OCI-LY3 (cell line): Measurements from ENCODE around the gene CACNA1B.

Experiments
- H2AFZ ChIP-seq: fragments of 200-600, 300-600 bp; shearing (Covaris generic); 2 replicates; pipeline ENCODE4 v1.6.0; 2014; ENCODE audit warnings: antibody characterized with exemption, low read depth, low read length
- H3K27ac ChIP-seq: fragments of 200-600, 300-600 bp; sonication (generic); 2 replicates; pipeline ENCODE4 v1.5.1; 2014; ENCODE audit warnings: mild to moderate bottlenecking, low read length, moderate library complexity, mixed read lengths
- H3K27me3 ChIP-seq: fragments of 200-600, 300-600 bp; sonication (generic); 2 replicates; pipeline ENCODE4 v1.6.1; 2014; ENCODE audit warnings: low read depth, low read length, mixed read lengths
- H3K36me3 ChIP-seq: fragments of 200-600, 300-600 bp; sonication (generic); replicated peaks from 2 replicates; pipeline ENCODE3; 2014; ENCODE audit warnings: low read depth, low read length, mixed read lengths
- H3K4me1 ChIP-seq: fragments of 300-600, 200-600 bp; sonication (generic); 2 replicates; pipeline ENCODE4 v1.6.1; 2014; ENCODE audit warnings: low read length, mixed read lengths
- H3K4me2 ChIP-seq: fragments of 200-600, 300-600 bp; sonication (generic); 2 replicates; pipeline ENCODE4 v1.6.1; 2014; ENCODE audit warnings: low read length, mixed read lengths
- H3K4me3 ChIP-seq: fragments of 300-600, 200-600 bp; sonication (generic); 2 replicates; pipeline ENCODE4 v1.5.1; 2014; ENCODE audit warnings: antibody characterized with exemption, mild to moderate bottlenecking, low read length, moderate library complexity
- H3K79me2 ChIP-seq: fragments of 300-600, 200-600 bp; shearing (Covaris generic); 2 replicates; pipeline ENCODE4 v1.6.1; 2014; ENCODE audit warnings: mild to moderate bottlenecking, low read length, mixed read lengths
- H3K9ac ChIP-seq: fragments of 300-600, 200-600 bp; shearing (Covaris generic); 2 replicates; pipeline ENCODE4 v1.6.0; 2014; ENCODE audit warnings: mild to moderate bottlenecking, low read length, moderate library complexity
- H3K9me3 ChIP-seq: fragments of 200-600, 300-600 bp; shearing (Covaris generic); 2 replicates; pipeline ENCODE4 v1.6.1; 2014; ENCODE audit warnings: low read length, mixed read lengths; ENCODE audit not compliant: insufficient read depth
- H4K20me1 ChIP-seq: fragments of 200-600, 300-600 bp; sonication (generic); 2 replicates; pipeline ENCODE4 v1.6.1; 2016; ENCODE audit warnings: low read length, mixed read lengths; ENCODE audit not compliant: insufficient read depth
- EZH2phosphoT487 ChIP-seq: fragments of 200-600 bp; shearing (Covaris generic); IDR thresholded peaks from 2 replicates; pipeline ENCODE4 v1.6.1; 2018; ENCODE audit warnings: antibody characterized with exemption, mixed run types, low read depth
- TF ChIP-seq, protein P1 (sequence below): fragments of 200-600, 300-600 bp; sonication (generic); IDR thresholded peaks from 2 replicates; pipeline ENCODE4 v1.5.1; 2014; ENCODE audit warnings: antibody characterized with exemption, low read length, low read depth

CACNA1B gene

GRCh38 chr9:138048184-138048583 lies 170.6 kb downstream of the CACNA1B start:
- no peak overlapping the region for H2AFZ ChIP-seq
- no peak overlapping the region for H3K9ac ChIP-seq
- no peaks in the 10 kb centered on the region for H3K9me3 ChIP-seq
- H3K79me2 ChIP-seq, result peaks cover 21% of the 10 kb centered on the region; the same call in 1 of the 2 replicates
- no peak overlapping the region for H3K27ac ChIP-seq
- no peak overlapping the region for H3K4me3 ChIP-seq
- H4K20me1 ChIP-seq, result peaks cover 83% of the 10 kb centered on the region
- no peak overlapping the region for H3K4me2 ChIP-seq
- H3K4me1 ChIP-seq, result no peaks in the 10 kb centered on the region
- TF ChIP-seq, protein P1, sequence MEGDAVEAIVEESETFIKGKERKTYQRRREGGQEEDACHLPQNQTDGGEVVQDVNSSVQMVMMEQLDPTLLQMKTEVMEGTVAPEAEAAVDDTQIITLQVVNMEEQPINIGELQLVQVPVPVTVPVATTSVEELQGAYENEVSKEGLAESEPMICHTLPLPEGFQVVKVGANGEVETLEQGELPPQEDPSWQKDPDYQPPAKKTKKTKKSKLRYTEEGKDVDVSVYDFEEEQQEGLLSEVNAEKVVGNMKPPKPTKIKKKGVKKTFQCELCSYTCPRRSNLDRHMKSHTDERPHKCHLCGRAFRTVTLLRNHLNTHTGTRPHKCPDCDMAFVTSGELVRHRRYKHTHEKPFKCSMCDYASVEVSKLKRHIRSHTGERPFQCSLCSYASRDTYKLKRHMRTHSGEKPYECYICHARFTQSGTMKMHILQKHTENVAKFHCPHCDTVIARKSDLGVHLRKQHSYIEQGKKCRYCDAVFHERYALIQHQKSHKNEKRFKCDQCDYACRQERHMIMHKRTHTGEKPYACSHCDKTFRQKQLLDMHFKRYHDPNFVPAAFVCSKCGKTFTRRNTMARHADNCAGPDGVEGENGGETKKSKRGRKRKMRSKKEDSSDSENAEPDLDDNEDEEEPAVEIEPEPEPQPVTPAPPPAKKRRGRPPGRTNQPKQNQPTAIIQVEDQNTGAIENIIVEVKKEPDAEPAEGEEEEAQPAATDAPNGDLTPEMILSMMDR, result no peak
- TF ChIP-seq EZH2phosphoT487, result no peak
- H3K36me3 ChIP-seq, result peaks cover 57% of the 10 kb centered on the region
- H3K27me3 ChIP-seq, result no peaks in the 10 kb centered on the region

- no peak overlapping the region for H3K27ac ChIP-seq
- no peak overlapping the region for H3K4me3 ChIP-seq
- H3K4me1 ChIP-seq, result no peaks in the 10 kb centered on the region
- TF ChIP-seq EZH2phosphoT487, result no peak
- TF ChIP-seq, protein P1, result no peak
- peaks cover 82% of the 10 kb centered on the region for H4K20me1 ChIP-seq
- H3K9me3 ChIP-seq, result no peaks in the 10 kb centered on the region
- no peak overlapping the region for H2AFZ ChIP-seq
- H3K9ac ChIP-seq, result no peak overlapping the region
- peaks cover 54% of the 10 kb centered on the region for H3K36me3 ChIP-seq
- no peaks in the 10 kb centered on the region for H3K27me3 ChIP-seq
- H3K79me2 ChIP-seq, result peaks cover 15% of the 10 kb centered on the region; the same call in 1 of the 2 replicates
- no peak overlapping the region for H3K4me2 ChIP-seq
Observed at GRCh38 chr9:138049085-138049778, 171.7 kb downstream of the CACNA1B start.

- Histone ChIP-seq H3K9me3 (no peaks in the 10 kb centered on the region), H3K27ac (no peak overlapping the region), H3K79me2 (peaks cover 9% of the 10 kb centered on the region; the same call in 1 of the 2 replicates), H3K27me3 (no peaks in the 10 kb centered on the region), H3K4me3 (no peak overlapping the region), H2AFZ (no peak overlapping the region), H3K9ac (no peak overlapping the region), H3K4me1 (no peaks in the 10 kb centered on the region), H3K4me2 (no peak overlapping the region), H4K20me1 (peaks cover 82% of the 10 kb centered on the region), H3K36me3 (peaks cover 50% of the 10 kb centered on the region)
- TF ChIP-seq, protein P1, result no peak
- TF ChIP-seq EZH2phosphoT487, result no peak
Observed at GRCh38 chr9:138049779-138050471, 172.3 kb downstream of the CACNA1B start.
